ENCODE data around the gene PLCXD3. TPM values are rescaled to one million over a fixed set of nuclear protein-coding genes. Genes with fewer than 3 reads are reported as not detected.

PLCXD3 gene
- total and polyA plus RNA-seq, 2 experiments from 2014 or later: 0.13 to 0.22 TPM

DNA sequence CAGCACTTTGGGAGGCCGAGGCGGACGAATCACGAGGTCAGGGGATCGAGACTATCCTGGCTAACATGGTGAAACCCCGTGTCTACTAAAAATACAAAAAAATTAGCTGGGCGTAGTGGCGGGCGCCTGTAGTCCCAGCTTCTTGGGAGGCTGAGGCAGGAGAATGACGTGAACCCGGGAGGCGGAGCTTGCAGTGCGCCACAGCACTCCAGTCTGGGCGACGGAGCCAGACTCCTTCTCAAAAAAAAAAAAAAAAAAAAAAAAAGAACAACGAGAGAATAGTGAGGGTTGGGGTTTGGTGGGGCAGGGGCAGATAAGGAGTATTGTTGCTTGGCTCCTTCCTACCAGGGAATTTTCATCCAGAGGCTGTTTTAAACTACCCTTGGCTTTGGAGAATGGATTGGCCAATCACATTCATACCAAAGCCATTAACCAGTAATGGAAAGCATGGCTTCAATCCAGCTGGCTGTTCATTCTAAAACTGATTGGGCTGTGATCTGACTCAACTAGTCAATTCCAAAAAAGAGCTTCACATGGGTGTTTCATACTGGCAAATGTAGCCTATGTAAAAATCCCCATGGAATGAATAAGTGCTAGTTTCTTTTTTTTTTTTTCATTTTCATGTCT is 64.4 kb downstream of the PLCXD3 start:
- in situ Hi-C loops (cut with MboI): no loop called here
- Histone ChIP-seq H3K9me2 (ENCODE audit: insufficient read depth) (no peaks in the 10 kb centered on the region), H3K79me2 (ENCODE audit: insufficient read depth) (no peaks in the 10 kb centered on the region), H2AFZ (no peak overlapping the region), H3K36me3 (ENCODE audit: low read depth) (no peaks in the 10 kb centered on the region), H3K9me3 (ENCODE audit: low read depth) (no peaks in the 10 kb centered on the region), H3K9ac (no peak overlapping the region), H3K4me1 (ENCODE audit: insufficient read depth) (peaks cover 9% of the 10 kb centered on the region), H3K27ac (no peak overlapping the region), H3F3A (ENCODE audit: insufficient read depth) (0 out of 2 replicates have a peak, but pooled peaks cover 5% of the 10 kb centered on the region), H4K20me1 (ENCODE audit: insufficient read depth) (no peaks in the 10 kb centered on the region), H3K27me3 (replicated peaks; ENCODE audit: insufficient read depth) (no peaks in the 10 kb centered on the region), H3K4me2 (ENCODE audit: unreplicated experiment) (no peak overlapping the region), H3K4me3 (no peak overlapping the region)
- WGBS, 2 experiments (ENCODE audit: low coverage in 1 of 2, low lambda C conversion rate in 2 of 2, missing lambda C conversion rate in 2 of 2): 83 to 88% methylated on average over 15 to 16 of the region's 16 CpGs
- no peak for TF ChIP-seq EZH2phosphoT487 (IDR thresholded peaks at IDR 0.05; ENCODE audit: insufficient read depth, low read depth)
- DNase-seq: peak; percentile 74

- Histone ChIP-seq H3K9me3 (ENCODE audit: low read depth) (no peaks in the 10 kb centered on the region), H3K4me1 (ENCODE audit: insufficient read depth) (no peaks in the 10 kb centered on the region), H4K20me1 (ENCODE audit: insufficient read depth) (no peaks in the 10 kb centered on the region), H3K4me2 (ENCODE audit: unreplicated experiment) (no peak overlapping the region), H3K79me2 (ENCODE audit: insufficient read depth) (no peaks in the 10 kb centered on the region), H3K4me3 (no peak overlapping the region), H3K36me3 (ENCODE audit: low read depth) (no peaks in the 10 kb centered on the region), H2AFZ (no peak overlapping the region), H3K9ac (no peak overlapping the region), H3K9me2 (ENCODE audit: insufficient read depth) (no peaks in the 10 kb centered on the region), H3F3A (ENCODE audit: insufficient read depth) (no peaks in the 10 kb centered on the region), H3K27me3 (replicated peaks; ENCODE audit: insufficient read depth) (no peaks in the 10 kb centered on the region), H3K27ac (no peak overlapping the region)
- no peak for DNase-seq
- in situ Hi-C loops (cut with MboI): no loop called here
- WGBS, 2 experiments (ENCODE audit: low coverage in 1 of 2, low lambda C conversion rate in 2 of 2, missing lambda C conversion rate in 2 of 2): 80 to 84% methylated on average over 1 of the region's 1 CpG
- TF ChIP-seq EZH2 (IDR thresholded peaks at IDR 0.05; ENCODE audit: insufficient read depth, poor library complexity, severe bottlenecking) (no peak), EZH2phosphoT487 (IDR thresholded peaks at IDR 0.05; ENCODE audit: insufficient read depth, low read depth) (no peak)
These were observed 75.1 kb downstream of the PLCXD3 start for GRCh38 chr5:41435276-41435675.

DNA sequence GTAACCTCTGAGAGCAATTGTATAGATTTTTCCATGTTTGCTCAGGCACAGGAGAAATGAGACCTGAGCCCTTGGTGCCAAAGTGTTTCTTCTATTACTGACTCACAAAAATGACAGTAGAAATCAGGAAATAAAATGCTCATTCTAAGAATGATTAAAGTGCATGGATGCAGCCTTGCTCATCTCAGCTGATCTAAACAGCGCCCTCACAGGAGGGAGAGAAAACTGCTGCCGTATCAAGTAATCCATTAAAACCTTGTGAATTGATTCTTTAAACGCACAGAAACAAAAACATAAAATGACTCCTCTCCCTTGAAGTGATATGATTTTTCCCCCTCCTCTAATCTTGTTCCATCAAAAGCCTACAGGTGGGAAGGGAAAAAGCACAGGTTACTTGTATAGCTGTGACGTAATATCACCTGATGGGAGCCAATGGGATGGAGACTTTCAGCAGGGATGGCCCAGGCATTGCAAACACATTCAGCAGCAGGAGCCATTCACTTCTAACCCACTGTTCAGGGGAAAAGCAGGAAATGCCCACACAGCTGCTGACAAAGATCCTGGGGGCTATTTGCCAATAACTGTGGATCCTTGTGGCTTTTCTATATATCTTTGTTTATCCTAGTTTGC is 76.7 kb downstream of the PLCXD3 start:
- H3K9ac ChIP-seq: no peak overlapping the region
- H3K4me1 ChIP-seq (ENCODE audit: insufficient read depth): no peaks in the 10 kb centered on the region
- H3K79me2 ChIP-seq (ENCODE audit: insufficient read depth): no peaks in the 10 kb centered on the region
- H2AFZ ChIP-seq: no peak overlapping the region
- H3K9me2 ChIP-seq (ENCODE audit: insufficient read depth): no peaks in the 10 kb centered on the region
- H3K4me3 ChIP-seq: no peak overlapping the region
- in situ Hi-C loops (cut with MboI): no loop called here
- peak; percentile 36 for DNase-seq
- no peak overlapping the region for H3K4me2 ChIP-seq (ENCODE audit: unreplicated experiment)
- no peaks in the 10 kb centered on the region for H3K27me3 ChIP-seq (replicated peaks; ENCODE audit: insufficient read depth)
- no peaks in the 10 kb centered on the region for H3K9me3 ChIP-seq (ENCODE audit: low read depth)
- H3F3A ChIP-seq (ENCODE audit: insufficient read depth): no peaks in the 10 kb centered on the region
- no peaks in the 10 kb centered on the region for H4K20me1 ChIP-seq (ENCODE audit: insufficient read depth)
- H3K36me3 ChIP-seq (ENCODE audit: low read depth): no peaks in the 10 kb centered on the region
- no peak for TF ChIP-seq EZH2 (IDR thresholded peaks at IDR 0.05; ENCODE audit: insufficient read depth, poor library complexity, severe bottlenecking)
- no peak for TF ChIP-seq EZH2phosphoT487 (IDR thresholded peaks at IDR 0.05; ENCODE audit: insufficient read depth, low read depth)
- WGBS, 2 experiments (ENCODE audit: low coverage in 1 of 2, low lambda C conversion rate in 2 of 2, missing lambda C conversion rate in 2 of 2): 48 to 57% methylated on average over 4 of the region's 4 CpGs
- no peak overlapping the region for H3K27ac ChIP-seq

GRCh38 chr5:41432481-41433253 is 77.7 kb downstream of the PLCXD3 start:
- Histone ChIP-seq H3K9ac (no peak overlapping the region), H3K36me3 (ENCODE audit: low read depth) (no peaks in the 10 kb centered on the region), H3K9me3 (ENCODE audit: low read depth) (no peaks in the 10 kb centered on the region), H3K4me1 (ENCODE audit: insufficient read depth) (no peaks in the 10 kb centered on the region), H4K20me1 (ENCODE audit: insufficient read depth) (no peaks in the 10 kb centered on the region), H3K27ac (no peak overlapping the region), H3K9me2 (ENCODE audit: insufficient read depth) (no peaks in the 10 kb centered on the region), H3F3A (ENCODE audit: insufficient read depth) (no peaks in the 10 kb centered on the region), H3K4me2 (ENCODE audit: unreplicated experiment) (no peak overlapping the region), H3K4me3 (no peak overlapping the region), H3K79me2 (ENCODE audit: insufficient read depth) (no peaks in the 10 kb centered on the region), H2AFZ (no peak overlapping the region), H3K27me3 (replicated peaks; ENCODE audit: insufficient read depth) (no peaks in the 10 kb centered on the region)
- in situ Hi-C loops (cut with MboI): no loop called here
- TF ChIP-seq EZH2phosphoT487 (IDR thresholded peaks at IDR 0.05; ENCODE audit: insufficient read depth, low read depth) (no peak), EZH2 (IDR thresholded peaks at IDR 0.05; ENCODE audit: insufficient read depth, poor library complexity, severe bottlenecking) (no peak)
- WGBS, 2 experiments (ENCODE audit: low coverage in 1 of 2, low lambda C conversion rate in 2 of 2, missing lambda C conversion rate in 2 of 2): 70 to 73% methylated on average over 5 of the region's 5 CpGs
- DNase-seq: no peak

Measured in GM23248 (cell line).